GM23338 (cell line): ENCODE measurements around the gene DGLUCY.

Experiments
- CTCF ChIP-seq, 2 experiments: fragments of 200-600 bp in 1 of 2; sonication (generic) in 1 of 2; conservative IDR thresholded peaks; 2 replicates each; pipeline versions ENCODE4 v1.5.1 to v1.6.1; 2016 to 2017; ENCODE audit warnings: antibody characterized with exemption in 2 of 2, low read depth in 2 of 2, mild to moderate bottlenecking in 2 of 2, moderate library complexity in 1 of 2
- POLR2AphosphoS5 ChIP-seq: IDR thresholded peaks from 2 replicates; pipeline ENCODE4 v1.6.1; 2016; ENCODE audit warnings: antibody characterized with exemption, low read depth

- TF ChIP-seq CTCF (conservative IDR thresholded peaks at IDR 0.05; ENCODE audit: low read depth in 2 of 2) (no peak), POLR2AphosphoS5 (no peak)
These were observed 118.7 kb downstream of the DGLUCY start for GRCh38 chr14:91232603-91233002.
